Panc1 (cell line): ENCODE results near the gene MAD1L1. TPM values are rescaled to one million over a fixed set of nuclear protein-coding genes. Genes with fewer than 3 reads are reported as not detected.

Experiments
- ATAC-seq: fragments of 200-7000 bp; cut with Tn5 transposase; 2 replicates; pipeline ENCODE4 v1.9.1; 2020; ENCODE audit warnings: mild to moderate bottlenecking, moderate library complexity
- BruUV-seq: library from RNA; stranded (reverse); fragments of 400-500 nt; replicated peaks from 2 replicates; lab custom pipeline; 2021; lab: Mats Ljungman, UMichigan
- CTCF ChIA-PET: fragments of 300-600 bp; sonication (Branson Sonifier 250); formaldehyde crosslinking; loops from one replicate; lab custom pipeline; 2022; ENCODE audit warnings: antibody characterized with exemption; lab: Charles Lee
- POLR2A ChIA-PET: fragments of 300-600 bp; sonication (Branson Sonifier 250); formaldehyde crosslinking; loops from one replicate; lab custom pipeline; 2022; ENCODE audit warnings: antibody characterized with exemption; lab: Charles Lee
- DNase-seq: peaks from one replicate; pipeline ENCODE4 v3.0.0-alpha.2; 2010; ENCODE audit warnings: low read depth, low spot score
- H3K27ac ChIP-seq: 2 replicates; pipeline ENCODE4 v1.5.1; 2011; ENCODE audit warnings: mild to moderate bottlenecking, low read length, inconsistent platforms
- H3K27me3 ChIP-seq: fragments of 200-500 bp; sonication (Bioruptor generic); 2 replicates; pipeline ENCODE4 v1.6.0; 2014; ENCODE audit warnings: low read length, inconsistent platforms; ENCODE audit not compliant: control insufficient read depth, insufficient read depth
- H3K36me3 ChIP-seq: fragments of 200-500 bp; sonication (Bioruptor generic); 2 replicates; pipeline ENCODE4 v1.5.1; 2014; ENCODE audit warnings: inconsistent platforms, mild to moderate bottlenecking, low read length, moderate library complexity; ENCODE audit not compliant: control insufficient read depth, insufficient read depth
- H3K4me1 ChIP-seq: 2 replicates; pipeline ENCODE4 v1.5.1; 2011; ENCODE audit warnings: inconsistent platforms, mild to moderate bottlenecking, low read length, moderate library complexity; ENCODE audit not compliant: control insufficient read depth, insufficient read depth
- H3K4me3 ChIP-seq, 2 experiments: 2 replicates each; pipeline ENCODE4 v1.5.1; 2011 to 2012; ENCODE audit warnings: low read depth in 2 of 2, low read length in 2 of 2, mild to moderate bottlenecking in 2 of 2, inconsistent platforms in 1 of 2, moderate library complexity in 1 of 2
- H3K9me3 ChIP-seq: fragments of 200-500 bp; sonication (Bioruptor generic); 2 replicates; pipeline ENCODE4 v1.5.1; 2014; ENCODE audit warnings: low read depth, mild to moderate bottlenecking, inconsistent platforms, low read length, moderate library complexity; ENCODE audit not compliant: control insufficient read depth, insufficient read depth
- CTCF ChIP-seq: fragments of 450-650 bp; IDR thresholded peaks from 2 replicates; pipeline ENCODE4 v1.5.1; 2017; ENCODE audit warnings: mild to moderate bottlenecking
- POLR2AphosphoS5 ChIP-seq: IDR thresholded peaks from 2 replicates; pipeline ENCODE4 v1.6.1; 2012; ENCODE audit warnings: mild to moderate bottlenecking, low read depth, low read length, moderate library complexity
- REST ChIP-seq, 2 experiments: IDR thresholded peaks; 2 replicates each; pipeline ENCODE4 v1.6.1; 2011 to 2012; ENCODE audit warnings: low read depth in 2 of 2, control low read depth in 1 of 2, low read length in 1 of 2, mild to moderate bottlenecking in 1 of 2, moderate library complexity in 1 of 2; ENCODE audit not compliant: insufficient read depth in 1 of 2
- SIN3A ChIP-seq: IDR thresholded peaks from 2 replicates; pipeline ENCODE4 v1.6.1; 2012; ENCODE audit warnings: low read depth, mild to moderate bottlenecking, low read length, moderate library complexity, borderline replicate concordance; ENCODE audit not compliant: insufficient read depth
- TCF7L2 ChIP-seq: IDR thresholded peaks from 2 replicates; pipeline ENCODE4 v1.6.1; 2011; ENCODE audit warnings: mild to moderate bottlenecking, low read depth, low read length, inconsistent platforms
- in situ Hi-C: cut with HindIII; loops from 2 replicates; pipeline ENCODE4 v1.10.0; 2016; ENCODE audit warnings: low sequenced_read_pairs, low pct_unique_long_range_greater_than_20kb
- intact Hi-C: fragments of 100-400 bp; cut with micrococcal nuclease; formaldehyde crosslinking; loops from one replicate; pipeline ENCODE4 v1.10.0; 2022; ENCODE audit not compliant: unreplicated experiment
- total RNA-seq: library from RNA; stranded (reverse); gene quantifications from one replicate; pipeline ENCODE4 v1.2.1, GENCODE V29; 2021; ENCODE audit not compliant: unreplicated experiment

The MAD1L1 gene
- total RNA-seq, 1 experiment from 2014 or later = 70.8 TPM

GRCh38 chr7:2253021-2253420 is 20.3 kb upstream of the MAD1L1 start:
- Histone ChIP-seq H3K27ac (no peak overlapping the region), H3K27me3 (no peaks in the 10 kb centered on the region), H3K4me3 (no peak overlapping the region), H3K9me3 (no peaks in the 10 kb centered on the region), H3K36me3 (no peaks in the 10 kb centered on the region; the same call in 1 of the 2 replicates), H3K4me1 (peaks cover 5% of the 10 kb centered on the region)
- ChIA-PET CTCF (no interaction called here), POLR2A (no interaction called here)
- TF ChIP-seq POLR2AphosphoS5 (no peak), CTCF (no peak), TCF7L2 (no peak), REST (IDR thresholded peaks at IDR 0.05; ENCODE audit: insufficient read depth in 1 of 2, low read depth in 2 of 2, low read length in 1 of 2) (no peak), SIN3A (no peak)
- intact Hi-C loops = no loop called here
- no TSS peak for BruUV-seq
- ATAC-seq = no peak
- no peak for DNase-seq
- in situ Hi-C loops = no loop called here

DNA sequence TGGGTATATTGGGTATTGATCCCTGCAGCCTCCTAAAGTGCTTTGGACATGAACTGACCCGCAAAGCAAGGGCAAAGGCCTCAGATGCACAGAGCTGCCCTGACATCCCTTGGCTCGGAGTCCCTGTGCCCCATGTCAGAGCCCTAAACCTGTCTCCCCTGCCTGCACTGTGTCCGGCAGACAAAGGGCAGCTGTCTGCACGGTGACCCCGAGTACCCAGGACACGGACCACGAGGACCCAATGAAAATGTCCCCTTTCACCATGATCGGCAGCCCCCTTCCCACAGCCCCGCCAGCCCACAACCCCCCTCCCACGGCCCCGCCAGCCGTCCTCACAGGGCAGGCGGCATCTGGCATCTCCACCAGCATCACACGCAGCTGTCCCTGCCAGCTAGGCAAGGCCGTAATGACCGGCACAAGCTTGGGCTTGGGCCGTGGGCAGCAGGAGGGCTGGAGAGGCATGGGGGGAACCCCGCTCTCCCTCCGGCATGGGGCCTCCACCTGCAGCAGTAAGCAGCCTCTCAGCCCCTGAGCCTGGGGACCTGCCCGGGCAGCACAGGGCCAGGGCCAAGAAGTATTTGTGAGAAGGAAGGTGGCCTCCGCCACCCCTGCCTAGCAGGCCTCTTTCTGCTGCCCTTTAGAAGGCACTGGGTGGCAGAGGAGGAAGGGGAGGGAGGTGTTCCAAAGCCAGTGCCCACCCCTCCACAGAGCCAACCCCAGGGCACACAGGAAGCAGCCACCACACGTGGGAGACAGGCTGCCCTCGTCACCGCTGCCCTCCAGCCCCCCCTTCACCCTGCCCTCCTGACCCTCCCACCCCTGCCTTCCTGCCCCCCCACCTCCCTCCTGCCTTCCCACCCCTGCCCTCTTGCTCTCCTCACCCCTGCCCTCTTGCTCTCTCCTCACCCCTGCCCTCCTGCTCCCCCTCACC is 19.4 kb upstream of the MAD1L1 start:
- CTCF ChIA-PET = no interaction called here
- H3K4me1 ChIP-seq = peaks cover 5% of the 10 kb centered on the region
- H3K9me3 ChIP-seq = no peaks in the 10 kb centered on the region
- peak; percentile 39 for ATAC-seq
- in situ Hi-C loops = no loop called here
- TF ChIP-seq CTCF = no peak
- no peak for TF ChIP-seq TCF7L2
- TF ChIP-seq SIN3A = no peak
- no peak for TF ChIP-seq POLR2AphosphoS5
- no peak for TF ChIP-seq REST (IDR thresholded peaks at IDR 0.05; ENCODE audit: insufficient read depth in 1 of 2, low read depth in 2 of 2, low read length in 1 of 2)
- H3K4me3 ChIP-seq = no peak overlapping the region
- no peaks in the 10 kb centered on the region for H3K27me3 ChIP-seq
- DNase-seq = no peak
- intact Hi-C loops = no loop called here
- no peaks in the 10 kb centered on the region; the same call in 1 of the 2 replicates for H3K36me3 ChIP-seq
- BruUV-seq = no TSS peak
- POLR2A ChIA-PET = interaction anchor here (0.6 kb wide), 2 partner anchors 29 to 70 kb away, joined by 3 read pairs; no protein-coding TSS in a partner anchor
- H3K27ac ChIP-seq = no peak overlapping the region
